ENCODE measurements around the gene EFCC1.

- no peak for TF ChIP-seq CTCF (IDR thresholded peaks at IDR 0.05)
- TF ChIP-seq POLR2A (IDR thresholded peaks at IDR 0.05), result no peak
- TF ChIP-seq POLR2AphosphoS5 (IDR thresholded peaks at IDR 0.05), result no peak
Observed at GRCh38 chr3:129014148-129014547, 13.0 kb downstream of the EFCC1 start.
